Measurements from ENCODE around the gene ST6GAL1. TPM values are rescaled to one million over a fixed set of nuclear protein-coding genes. Genes with fewer than 3 reads are reported as not detected.

Gene ST6GAL1
- total and polyA plus RNA-seq, 2 experiments from 2014 or later = 17.6 to 65.1 TPM

DNA sequence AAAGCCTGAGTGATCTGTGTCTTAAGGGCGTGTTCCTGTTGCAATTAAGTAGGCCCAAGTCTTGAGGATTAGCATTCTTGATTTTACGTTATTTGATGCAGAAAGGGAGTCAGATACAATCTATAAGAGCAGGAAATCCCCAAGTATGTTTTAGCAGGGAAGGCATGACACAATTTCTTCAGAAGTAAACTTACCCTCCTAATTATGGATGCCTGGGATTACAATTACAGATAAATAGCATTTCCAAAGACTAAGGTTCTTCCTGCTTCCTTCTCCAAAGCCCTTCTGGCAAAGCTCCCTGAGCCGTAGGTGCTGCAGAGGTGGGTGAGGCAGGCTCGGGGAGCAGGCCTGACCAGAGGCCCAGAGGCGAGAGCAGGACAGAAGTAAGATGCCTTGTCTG, 34.9 kb upstream of the ST6GAL1 start:
- Mint-ChIP-seq H3K4me3 (no peak overlapping the region), H3K4me1 (peaks cover 30% of the 10 kb centered on the region), H3K36me3 (ENCODE audit: low read depth) (peaks cover 20% of the 10 kb centered on the region), H3K27ac (no peak overlapping the region), H3K9me3 (peaks cover 26% of the 10 kb centered on the region), H3K27me3 (ENCODE audit: insufficient read depth, low read depth, poor library complexity) (peaks cover 8% of the 10 kb centered on the region)
- Histone ChIP-seq H3K27me3 (ENCODE audit: insufficient read depth) (no peaks in the 10 kb centered on the region), H3K79me2 (replicated peaks; ENCODE audit: insufficient read depth) (no peaks in the 10 kb centered on the region), H3K4me3 (no peak overlapping the region), H2AFZ (no peak overlapping the region), H3F3A (replicated peaks; ENCODE audit: low read depth) (peaks cover 10% of the 10 kb centered on the region; the same call in 1 of the 2 replicates), H3K4me1 (ENCODE audit: insufficient read depth) (peaks cover 41% of the 10 kb centered on the region), H3K27ac (ENCODE audit: low read depth) (no peak overlapping the region), H3K36me3 (ENCODE audit: insufficient read depth) (no peaks in the 10 kb centered on the region), H3K4me2 (no peak overlapping the region), H4K20me1 (replicated peaks; ENCODE audit: insufficient read depth) (no peaks in the 10 kb centered on the region), H3K9me2 (ENCODE audit: insufficient read depth) (peaks cover 4% of the 10 kb centered on the region; the same call in 1 of the 2 replicates)
- TF ChIP-seq CREB1 (CRISPR knock-in tag; IDR thresholded peaks at IDR 0.05; ENCODE audit: low read depth) = no peak
- TF ChIP-seq JUNB (IDR thresholded peaks at IDR 0.05; ENCODE audit: unreplicated experiment) = no peak
- no peak for TF ChIP-seq ZNF331 (CRISPR knock-in tag; IDR thresholded peaks at IDR 0.05; ENCODE audit: low read depth)
- TF ChIP-seq, protein P1, sequence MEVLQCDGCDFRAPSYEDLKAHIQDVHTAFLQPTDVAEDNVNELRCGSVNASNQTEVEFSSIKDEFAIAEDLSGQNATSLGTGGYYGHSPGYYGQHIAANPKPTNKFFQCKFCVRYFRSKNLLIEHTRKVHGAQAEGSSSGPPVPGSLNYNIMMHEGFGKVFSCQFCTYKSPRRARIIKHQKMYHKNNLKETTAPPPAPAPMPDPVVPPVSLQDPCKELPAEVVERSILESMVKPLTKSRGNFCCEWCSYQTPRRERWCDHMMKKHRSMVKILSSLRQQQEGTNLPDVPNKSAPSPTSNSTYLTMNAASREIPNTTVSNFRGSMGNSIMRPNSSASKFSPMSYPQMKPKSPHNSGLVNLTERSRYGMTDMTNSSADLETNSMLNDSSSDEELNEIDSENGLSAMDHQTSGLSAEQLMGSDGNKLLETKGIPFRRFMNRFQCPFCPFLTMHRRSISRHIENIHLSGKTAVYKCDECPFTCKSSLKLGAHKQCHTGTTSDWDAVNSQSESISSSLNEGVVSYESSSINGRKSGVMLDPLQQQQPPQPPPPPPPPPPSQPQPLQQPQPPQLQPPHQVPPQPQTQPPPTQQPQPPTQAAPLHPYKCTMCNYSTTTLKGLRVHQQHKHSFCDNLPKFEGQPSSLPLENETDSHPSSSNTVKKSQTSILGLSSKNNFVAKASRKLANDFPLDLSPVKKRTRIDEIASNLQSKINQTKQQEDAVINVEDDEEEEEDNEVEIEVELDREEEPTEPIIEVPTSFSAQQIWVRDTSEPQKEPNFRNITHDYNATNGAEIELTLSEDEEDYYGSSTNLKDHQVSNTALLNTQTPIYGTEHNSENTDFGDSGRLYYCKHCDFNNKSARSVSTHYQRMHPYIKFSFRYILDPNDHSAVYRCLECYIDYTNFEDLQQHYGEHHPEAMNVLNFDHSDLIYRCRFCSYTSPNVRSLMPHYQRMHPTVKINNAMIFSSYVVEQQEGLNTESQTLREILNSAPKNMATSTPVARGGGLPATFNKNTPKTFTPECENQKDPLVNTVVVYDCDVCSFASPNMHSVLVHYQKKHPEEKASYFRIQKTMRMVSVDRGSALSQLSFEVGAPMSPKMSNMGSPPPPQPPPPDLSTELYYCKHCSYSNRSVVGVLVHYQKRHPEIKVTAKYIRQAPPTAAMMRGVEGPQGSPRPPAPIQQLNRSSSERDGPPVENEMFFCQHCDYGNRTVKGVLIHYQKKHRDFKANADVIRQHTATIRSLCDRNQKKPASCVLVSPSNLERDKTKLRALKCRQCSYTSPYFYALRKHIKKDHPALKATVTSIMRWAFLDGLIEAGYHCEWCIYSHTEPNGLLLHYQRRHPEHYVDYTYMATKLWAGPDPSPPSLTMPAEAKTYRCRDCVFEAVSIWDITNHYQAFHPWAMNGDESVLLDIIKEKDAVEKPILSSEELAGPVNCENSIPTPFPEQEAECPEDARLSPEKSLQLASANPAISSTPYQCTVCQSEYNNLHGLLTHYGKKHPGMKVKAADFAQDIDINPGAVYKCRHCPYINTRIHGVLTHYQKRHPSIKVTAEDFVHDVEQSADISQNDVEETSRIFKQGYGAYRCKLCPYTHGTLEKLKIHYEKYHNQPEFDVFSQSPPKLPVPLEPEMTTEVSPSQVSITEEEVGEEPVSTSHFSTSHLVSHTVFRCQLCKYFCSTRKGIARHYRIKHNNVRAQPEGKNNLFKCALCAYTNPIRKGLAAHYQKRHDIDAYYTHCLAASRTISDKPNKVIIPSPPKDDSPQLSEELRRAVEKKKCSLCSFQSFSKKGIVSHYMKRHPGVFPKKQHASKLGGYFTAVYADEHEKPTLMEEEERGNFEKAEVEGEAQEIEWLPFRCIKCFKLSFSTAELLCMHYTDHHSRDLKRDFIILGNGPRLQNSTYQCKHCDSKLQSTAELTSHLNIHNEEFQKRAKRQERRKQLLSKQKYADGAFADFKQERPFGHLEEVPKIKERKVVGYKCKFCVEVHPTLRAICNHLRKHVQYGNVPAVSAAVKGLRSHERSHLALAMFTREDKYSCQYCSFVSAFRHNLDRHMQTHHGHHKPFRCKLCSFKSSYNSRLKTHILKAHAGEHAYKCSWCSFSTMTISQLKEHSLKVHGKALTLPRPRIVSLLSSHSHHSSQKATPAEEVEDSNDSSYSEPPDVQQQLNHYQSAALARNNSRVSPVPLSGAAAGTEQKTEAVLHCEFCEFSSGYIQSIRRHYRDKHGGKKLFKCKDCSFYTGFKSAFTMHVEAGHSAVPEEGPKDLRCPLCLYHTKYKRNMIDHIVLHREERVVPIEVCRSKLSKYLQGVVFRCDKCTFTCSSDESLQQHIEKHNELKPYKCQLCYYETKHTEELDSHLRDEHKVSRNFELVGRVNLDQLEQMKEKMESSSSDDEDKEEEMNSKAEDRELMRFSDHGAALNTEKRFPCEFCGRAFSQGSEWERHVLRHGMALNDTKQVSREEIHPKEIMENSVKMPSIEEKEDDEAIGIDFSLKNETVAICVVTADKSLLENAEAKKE (CRISPR knock-in tag; IDR thresholded peaks at IDR 0.05) = no peak
- no peak for TF ChIP-seq EZH2 (IDR thresholded peaks at IDR 0.05; ENCODE audit: low read depth, unreplicated experiment)
- no peak for TF ChIP-seq ZNF114 (CRISPR knock-in tag; IDR thresholded peaks at IDR 0.05)
- TF ChIP-seq EZH2phosphoT487 (IDR thresholded peaks at IDR 0.05; ENCODE audit: unreplicated experiment) = no peak
- TF ChIP-seq, protein P2, sequence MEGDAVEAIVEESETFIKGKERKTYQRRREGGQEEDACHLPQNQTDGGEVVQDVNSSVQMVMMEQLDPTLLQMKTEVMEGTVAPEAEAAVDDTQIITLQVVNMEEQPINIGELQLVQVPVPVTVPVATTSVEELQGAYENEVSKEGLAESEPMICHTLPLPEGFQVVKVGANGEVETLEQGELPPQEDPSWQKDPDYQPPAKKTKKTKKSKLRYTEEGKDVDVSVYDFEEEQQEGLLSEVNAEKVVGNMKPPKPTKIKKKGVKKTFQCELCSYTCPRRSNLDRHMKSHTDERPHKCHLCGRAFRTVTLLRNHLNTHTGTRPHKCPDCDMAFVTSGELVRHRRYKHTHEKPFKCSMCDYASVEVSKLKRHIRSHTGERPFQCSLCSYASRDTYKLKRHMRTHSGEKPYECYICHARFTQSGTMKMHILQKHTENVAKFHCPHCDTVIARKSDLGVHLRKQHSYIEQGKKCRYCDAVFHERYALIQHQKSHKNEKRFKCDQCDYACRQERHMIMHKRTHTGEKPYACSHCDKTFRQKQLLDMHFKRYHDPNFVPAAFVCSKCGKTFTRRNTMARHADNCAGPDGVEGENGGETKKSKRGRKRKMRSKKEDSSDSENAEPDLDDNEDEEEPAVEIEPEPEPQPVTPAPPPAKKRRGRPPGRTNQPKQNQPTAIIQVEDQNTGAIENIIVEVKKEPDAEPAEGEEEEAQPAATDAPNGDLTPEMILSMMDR (conservative IDR thresholded peaks at IDR 0.05; ENCODE audit: low read depth in 2 of 2) = no peak
- TF ChIP-seq STAT1 (IDR thresholded peaks at IDR 0.05; ENCODE audit: unreplicated experiment) = no peak
- TF ChIP-seq, protein P3, sequence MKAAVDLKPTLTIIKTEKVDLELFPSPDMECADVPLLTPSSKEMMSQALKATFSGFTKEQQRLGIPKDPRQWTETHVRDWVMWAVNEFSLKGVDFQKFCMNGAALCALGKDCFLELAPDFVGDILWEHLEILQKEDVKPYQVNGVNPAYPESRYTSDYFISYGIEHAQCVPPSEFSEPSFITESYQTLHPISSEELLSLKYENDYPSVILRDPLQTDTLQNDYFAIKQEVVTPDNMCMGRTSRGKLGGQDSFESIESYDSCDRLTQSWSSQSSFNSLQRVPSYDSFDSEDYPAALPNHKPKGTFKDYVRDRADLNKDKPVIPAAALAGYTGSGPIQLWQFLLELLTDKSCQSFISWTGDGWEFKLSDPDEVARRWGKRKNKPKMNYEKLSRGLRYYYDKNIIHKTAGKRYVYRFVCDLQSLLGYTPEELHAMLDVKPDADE (IDR thresholded peaks at IDR 0.05) = no peak
- DNase-seq (ENCODE audit: low spot score) (no peak), ATAC-seq (no peak)
